ENCODE measurements around the gene NECTIN2.

NECTIN2 gene

GRCh38 chr19:44806291-44806690, 39.8 kb upstream of the NECTIN2 start:
- POLR2A ChIA-PET (ENCODE audit: low non-redundant PET): no interaction called here
- DNase-seq (ENCODE audit: low spot score): no peak
- TF ChIP-seq, protein P1, sequence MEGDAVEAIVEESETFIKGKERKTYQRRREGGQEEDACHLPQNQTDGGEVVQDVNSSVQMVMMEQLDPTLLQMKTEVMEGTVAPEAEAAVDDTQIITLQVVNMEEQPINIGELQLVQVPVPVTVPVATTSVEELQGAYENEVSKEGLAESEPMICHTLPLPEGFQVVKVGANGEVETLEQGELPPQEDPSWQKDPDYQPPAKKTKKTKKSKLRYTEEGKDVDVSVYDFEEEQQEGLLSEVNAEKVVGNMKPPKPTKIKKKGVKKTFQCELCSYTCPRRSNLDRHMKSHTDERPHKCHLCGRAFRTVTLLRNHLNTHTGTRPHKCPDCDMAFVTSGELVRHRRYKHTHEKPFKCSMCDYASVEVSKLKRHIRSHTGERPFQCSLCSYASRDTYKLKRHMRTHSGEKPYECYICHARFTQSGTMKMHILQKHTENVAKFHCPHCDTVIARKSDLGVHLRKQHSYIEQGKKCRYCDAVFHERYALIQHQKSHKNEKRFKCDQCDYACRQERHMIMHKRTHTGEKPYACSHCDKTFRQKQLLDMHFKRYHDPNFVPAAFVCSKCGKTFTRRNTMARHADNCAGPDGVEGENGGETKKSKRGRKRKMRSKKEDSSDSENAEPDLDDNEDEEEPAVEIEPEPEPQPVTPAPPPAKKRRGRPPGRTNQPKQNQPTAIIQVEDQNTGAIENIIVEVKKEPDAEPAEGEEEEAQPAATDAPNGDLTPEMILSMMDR (conservative IDR thresholded peaks at IDR 0.05; ENCODE audit: low read depth): no peak
- H3K27ac ChIP-seq: peak overlapping the region; percentile 95
- CTCF ChIA-PET: interaction anchor here (0.6 to 1.4 kb wide), 3 partner anchors 17 to 38 kb away, joined by 3 to 6 read pairs (median 3); no protein-coding TSS in a partner anchor

DNA sequence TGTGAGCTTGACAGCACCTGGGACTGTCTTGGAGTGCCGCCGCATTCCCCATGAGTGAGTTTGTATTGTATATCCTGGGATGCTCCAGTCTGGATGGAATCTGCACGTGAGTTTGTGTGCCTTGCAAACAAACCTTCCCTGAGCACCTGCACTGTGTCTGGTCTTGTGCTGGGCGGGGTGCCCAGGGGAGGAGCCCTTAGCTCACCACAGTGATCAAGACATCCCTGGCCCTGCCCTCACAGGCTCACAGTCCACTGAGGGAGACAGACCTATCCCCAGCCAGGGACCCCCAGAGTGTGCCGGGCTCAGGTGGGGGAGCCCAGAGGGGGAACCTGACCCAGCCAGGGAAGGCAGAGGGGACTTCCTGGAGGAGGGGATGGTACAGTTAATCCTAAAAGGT, 38.9 kb upstream of the NECTIN2 start:
- POLR2A ChIA-PET (ENCODE audit: low non-redundant PET): no interaction called here
- peak; percentile 88 for DNase-seq (ENCODE audit: low spot score)
- peak overlapping the region; percentile 95 for H3K27ac ChIP-seq
- TF ChIP-seq, protein P1 (conservative IDR thresholded peaks at IDR 0.05; ENCODE audit: low read depth): no peak
- CTCF ChIA-PET: interaction anchor here (0.6 to 2.3 kb wide), 5 partner anchors 29 to 273 kb away, joined by 3 to 7 read pairs (median 3); partner anchors contain the start of gene CBLC

GRCh38 chr19:44807652-44808462, 38.2 kb upstream of the NECTIN2 start:
- TF ChIP-seq, protein P1 (conservative IDR thresholded peaks at IDR 0.05; ENCODE audit: low read depth): peak; percentile 51
- peak; percentile 83 for DNase-seq (ENCODE audit: low spot score)
- peak overlapping the region; percentile 95 for H3K27ac ChIP-seq
- POLR2A ChIA-PET (ENCODE audit: low non-redundant PET): no interaction called here
- CTCF ChIA-PET: interaction anchor here (0.6 to 2.3 kb wide), 4 partner anchors 30 to 274 kb away, joined by 3 to 7 read pairs (median 4); partner anchors contain the start of gene CBLC

DNA sequence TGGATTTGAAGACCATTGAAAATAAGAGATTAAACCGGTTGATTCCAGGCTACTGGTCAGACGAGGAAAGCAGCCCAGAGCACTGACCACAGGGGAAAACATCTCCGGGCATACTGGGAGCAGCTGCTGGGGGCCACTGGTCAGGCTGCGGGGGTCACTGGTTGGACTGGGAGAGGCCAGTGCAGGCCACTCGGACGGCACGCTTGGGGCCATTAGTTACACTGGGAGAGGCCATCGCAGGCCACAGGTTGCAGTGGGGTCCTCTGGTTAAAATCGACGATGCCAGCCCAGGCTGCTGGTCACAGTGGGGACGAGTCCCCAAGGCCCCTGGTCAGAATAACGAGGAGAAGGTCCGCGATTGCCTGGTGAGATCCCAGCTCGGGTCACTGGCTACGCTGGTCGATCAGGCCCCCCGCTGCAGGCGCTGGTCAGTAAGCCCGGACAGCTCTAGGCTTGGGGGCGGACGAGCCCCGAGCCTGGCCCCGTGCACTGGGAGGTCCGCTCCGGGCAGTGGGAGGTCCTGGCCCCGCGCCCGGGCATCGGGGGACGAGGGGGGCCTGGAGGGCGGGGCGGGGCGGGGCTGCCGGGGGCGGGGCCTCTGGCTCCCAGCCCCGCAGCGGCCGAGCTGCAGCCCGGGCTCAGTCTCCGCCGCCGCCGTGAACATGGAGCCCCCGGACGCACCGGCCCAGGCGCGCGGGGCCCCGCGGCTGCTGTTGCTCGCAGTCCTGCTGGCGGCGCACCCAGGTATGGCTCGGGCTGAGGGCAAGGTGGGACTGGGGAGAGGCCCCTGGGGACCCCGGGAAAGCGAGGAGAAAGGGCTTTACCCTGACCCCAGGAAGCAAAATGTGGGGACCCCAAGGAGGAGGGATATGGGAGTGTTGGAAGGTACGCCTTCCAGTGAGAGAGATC, 37.4 kb upstream of the NECTIN2 start, which contains the start of gene BCAM:
Gene BCAM, plus strand, starts transcription at position 641 of the 909 bp plus-strand sequence. Its CDS starts 22 bp downstream, at position 663.
- H3K27ac ChIP-seq: peak within 1 kb of the TSS; percentile 95
- DNase-seq (ENCODE audit: low spot score): peak; percentile 79
- POLR2A ChIA-PET (ENCODE audit: low non-redundant PET): interaction anchor here (0.7 kb wide), 1 partner anchor 37 kb away, joined by 3 read pairs; the partner anchor contains the start of gene NECTIN2
- TF ChIP-seq, protein P1 (conservative IDR thresholded peaks at IDR 0.05; ENCODE audit: low read depth): no peak
- CTCF ChIA-PET: interaction anchor here (1.0 to 2.3 kb wide), 2 partner anchors 12 to 36 kb away, joined by 4 to 7 read pairs; no protein-coding TSS in a partner anchor

- POLR2A ChIA-PET (ENCODE audit: low non-redundant PET): interaction anchor here (0.7 kb wide), 1 partner anchor 36 kb away, joined by 3 read pairs; the partner anchor contains the start of gene NECTIN2
- no peak for DNase-seq (ENCODE audit: low spot score)
- H3K27ac ChIP-seq: peak overlapping the region; percentile 95
- TF ChIP-seq, protein P1 (conservative IDR thresholded peaks at IDR 0.05; ENCODE audit: low read depth): no peak
- CTCF ChIA-PET: interaction anchor here (0.7 to 2.3 kb wide), 4 partner anchors 11 to 35 kb away, joined by 3 to 7 read pairs (median 4); no protein-coding TSS in a partner anchor
These were observed 36.4 kb upstream of the NECTIN2 start for GRCh38 chr19:44809577-44810233.

Data from RWPE1 (cell line).